GM18858 (cell line): ENCODE results near the gene RAB44.
"Not testable (repeated sequence)": the region's sequence is repeated elsewhere in the genome, so short reads cannot be mapped to it uniquely, and the experiment has no call there.

ENCODE experiments used
- ATAC-seq: cut with Tn5 transposase; IDR thresholded peaks from one replicate; pipeline ENCODE4 v1.9.1; 2021; ENCODE audit not compliant: unreplicated experiment

Gene RAB44

DNA sequence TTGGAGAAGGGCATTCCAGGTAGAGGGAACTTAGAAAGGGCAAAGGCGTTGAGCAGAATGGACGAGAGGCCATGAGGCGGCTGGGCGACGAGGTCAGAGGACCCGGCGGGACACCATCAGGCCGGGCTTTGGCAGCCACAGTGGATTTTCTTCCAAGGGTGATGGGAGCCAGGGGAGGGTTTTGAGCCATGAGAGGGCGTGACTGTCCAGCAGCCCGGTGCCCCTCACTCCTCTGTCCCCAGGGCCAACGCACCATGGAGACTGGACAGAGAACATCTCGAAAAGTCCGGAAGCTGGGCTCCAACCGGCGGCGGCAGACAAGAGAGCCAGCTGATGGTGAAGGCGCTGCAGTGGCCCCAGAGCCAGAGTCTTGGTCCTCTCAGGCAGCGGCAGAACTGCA is 6.4 kb downstream of the RAB44 start:
- no peak for ATAC-seq

DNA sequence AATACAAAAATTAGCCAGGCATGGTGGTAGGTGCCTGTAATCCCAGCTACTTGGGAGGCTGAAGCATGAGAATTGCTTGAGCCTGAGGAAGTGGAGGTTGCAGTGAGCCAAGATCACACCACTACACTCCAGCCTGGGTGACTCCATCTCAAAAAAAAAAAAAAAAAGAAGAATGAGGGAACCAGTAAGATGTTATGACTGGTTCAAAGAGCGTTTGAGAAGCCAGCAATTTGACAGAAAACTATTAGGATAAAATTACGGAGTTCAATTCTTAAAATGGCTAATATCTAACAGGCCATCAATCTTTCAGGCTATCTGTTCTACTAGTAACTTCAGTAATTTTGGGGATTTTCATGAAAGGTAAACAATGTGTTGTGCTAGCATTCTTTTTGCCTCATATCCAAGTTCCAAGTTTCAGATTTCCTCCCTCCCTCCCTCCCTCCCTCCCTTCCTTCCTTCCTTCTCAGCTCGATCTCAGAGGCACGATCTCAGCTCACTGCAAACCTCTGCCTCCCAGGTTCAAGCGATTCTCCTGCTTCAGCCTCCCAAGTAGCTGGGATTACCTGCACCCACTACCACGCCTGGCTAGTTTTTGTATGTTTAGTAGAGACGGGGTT is 7.4 kb downstream of the RAB44 start:
- not testable (repeated sequence) for ATAC-seq

GRCh38 chr6:36706339-36706738 is 8.7 kb downstream of the RAB44 start:
- ATAC-seq: no peak

GRCh38 chr6:36712816-36713215 is 15.2 kb downstream of the RAB44 start:
- ATAC-seq: no peak

DNA sequence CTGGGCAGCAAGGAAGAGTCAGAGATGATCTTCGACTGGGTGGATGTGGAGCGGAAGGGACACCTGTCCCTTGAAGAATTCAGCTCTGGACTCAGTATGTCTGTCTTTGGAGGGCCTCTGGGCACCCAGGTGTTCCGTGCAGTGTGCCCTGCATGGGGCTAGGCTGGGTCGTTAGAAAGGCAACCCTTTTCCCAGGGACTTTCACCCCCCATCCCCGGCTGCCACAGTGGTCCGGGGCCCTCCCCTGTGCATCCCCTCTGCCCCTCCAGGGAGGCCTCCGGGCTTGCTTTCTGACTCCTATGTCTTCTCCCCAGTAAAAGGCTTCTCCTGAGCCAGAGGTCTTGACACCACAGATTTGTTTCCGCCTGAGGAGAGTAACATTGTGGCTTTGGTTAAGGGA is 16.2 kb downstream of the RAB44 start:
- ATAC-seq: no peak

- no peak for ATAC-seq
Measured at GRCh38 chr6:36714511-36714910, 16.9 kb downstream of the RAB44 start.

- ATAC-seq: no peak
Measured at GRCh38 chr6:36715469-36715868, 17.8 kb downstream of the RAB44 start.

- no peak for ATAC-seq
Measured at GRCh38 chr6:36716476-36717093, 19.0 kb downstream of the RAB44 start.

DNA sequence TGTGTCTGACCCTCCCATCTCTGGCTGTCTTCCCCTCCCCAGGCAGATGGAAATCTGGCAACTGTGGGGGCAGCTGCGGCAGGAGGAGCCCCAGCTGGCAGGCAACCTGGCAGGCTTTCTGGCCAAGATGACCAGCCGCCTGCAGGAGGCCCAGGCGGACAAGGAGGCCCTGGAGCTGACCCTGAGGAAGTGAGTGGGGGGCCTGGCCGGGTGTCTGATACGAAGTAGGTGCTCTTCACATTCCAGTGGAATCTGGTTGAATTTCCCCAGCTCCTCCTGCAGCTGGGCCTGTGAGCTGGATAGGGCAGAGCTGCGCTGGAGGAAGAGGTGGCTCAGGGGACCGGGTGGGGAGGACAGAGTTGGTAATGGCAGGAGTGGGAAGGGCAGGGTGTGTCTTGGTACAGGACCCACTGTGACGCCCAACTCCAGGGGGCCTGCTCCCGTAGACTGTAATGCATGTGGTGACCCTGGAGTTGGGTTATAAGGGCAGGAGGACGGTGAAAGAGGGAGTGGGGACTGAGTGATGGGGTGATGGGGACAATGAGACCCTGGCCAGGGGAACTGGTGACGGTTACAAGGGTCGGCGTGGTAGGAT is 19.7 kb downstream of the RAB44 start:
- ATAC-seq: no peak

- no peak for ATAC-seq
Measured at GRCh38 chr6:36717871-36718540, 20.4 kb downstream of the RAB44 start.

DNA sequence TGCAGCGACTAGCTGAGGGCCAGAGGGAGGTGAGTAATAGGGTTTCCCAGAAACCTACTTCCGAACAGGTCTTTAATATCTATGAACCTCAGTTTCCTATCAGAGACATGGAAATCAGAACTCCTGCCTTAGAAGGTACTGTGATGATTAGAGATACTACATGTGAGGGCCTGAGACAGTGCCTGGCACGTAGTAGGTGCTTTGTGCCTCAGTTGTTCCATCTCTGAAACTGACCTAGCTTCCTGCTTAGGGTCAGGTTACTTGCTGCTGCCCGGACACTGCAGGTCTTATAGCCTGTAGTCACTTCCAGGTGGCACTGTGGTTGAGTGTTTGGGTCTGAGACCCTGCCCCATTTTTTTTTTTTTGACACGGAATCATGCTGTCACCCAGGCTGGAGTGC is 20.9 kb downstream of the RAB44 start:
- no peak for ATAC-seq

DNA sequence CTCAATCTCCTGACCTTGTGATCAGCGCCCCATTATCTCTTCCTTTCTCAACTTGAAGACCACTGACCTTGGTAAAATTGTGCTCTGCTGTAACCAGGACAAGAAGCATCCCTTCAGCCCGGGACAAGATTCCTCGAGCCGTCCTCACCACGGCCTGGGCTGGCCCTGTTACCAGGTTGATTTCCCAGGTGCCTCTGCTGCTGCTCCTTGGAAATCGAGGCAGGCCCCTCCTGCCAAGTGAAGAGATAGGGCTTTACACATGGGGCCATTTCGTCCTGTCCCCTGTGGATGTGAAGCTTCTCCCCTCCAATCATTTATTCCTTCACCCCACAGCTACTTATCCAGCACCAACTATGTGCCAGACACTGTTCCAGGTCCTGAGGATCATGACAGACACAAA is 21.5 kb downstream of the RAB44 start:
- ATAC-seq: no peak

GRCh38 chr6:36720251-36721141 is 22.9 kb downstream of the RAB44 start:
- no peak for ATAC-seq

- ATAC-seq: no peak
Measured at GRCh38 chr6:36721369-36722140, 23.9 kb downstream of the RAB44 start.

- no peak for ATAC-seq
Measured at GRCh38 chr6:36722365-36722764, 24.7 kb downstream of the RAB44 start.

DNA sequence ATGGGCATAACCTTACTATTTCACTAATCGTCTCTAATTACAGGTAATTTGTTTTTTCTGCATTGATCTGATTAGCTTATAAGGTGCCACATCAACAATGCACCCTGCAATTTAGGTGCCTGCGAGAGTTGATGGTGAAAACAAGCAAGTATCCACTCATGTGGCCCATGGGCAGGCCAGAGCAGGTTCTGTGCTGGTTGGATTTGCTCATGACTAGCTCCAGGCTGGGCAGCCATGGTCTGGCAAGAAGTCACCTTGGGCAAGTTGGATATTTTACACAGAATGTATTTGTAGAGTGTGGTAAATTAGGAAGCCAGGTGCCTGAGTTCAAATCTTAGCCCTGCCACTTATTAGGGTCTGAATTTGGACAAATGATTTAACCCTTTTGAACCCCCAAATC is 25.3 kb downstream of the RAB44 start:
- no peak for ATAC-seq

- not testable (repeated sequence) for ATAC-seq
Measured at GRCh38 chr6:36723992-36724391, 26.4 kb downstream of the RAB44 start.

DNA sequence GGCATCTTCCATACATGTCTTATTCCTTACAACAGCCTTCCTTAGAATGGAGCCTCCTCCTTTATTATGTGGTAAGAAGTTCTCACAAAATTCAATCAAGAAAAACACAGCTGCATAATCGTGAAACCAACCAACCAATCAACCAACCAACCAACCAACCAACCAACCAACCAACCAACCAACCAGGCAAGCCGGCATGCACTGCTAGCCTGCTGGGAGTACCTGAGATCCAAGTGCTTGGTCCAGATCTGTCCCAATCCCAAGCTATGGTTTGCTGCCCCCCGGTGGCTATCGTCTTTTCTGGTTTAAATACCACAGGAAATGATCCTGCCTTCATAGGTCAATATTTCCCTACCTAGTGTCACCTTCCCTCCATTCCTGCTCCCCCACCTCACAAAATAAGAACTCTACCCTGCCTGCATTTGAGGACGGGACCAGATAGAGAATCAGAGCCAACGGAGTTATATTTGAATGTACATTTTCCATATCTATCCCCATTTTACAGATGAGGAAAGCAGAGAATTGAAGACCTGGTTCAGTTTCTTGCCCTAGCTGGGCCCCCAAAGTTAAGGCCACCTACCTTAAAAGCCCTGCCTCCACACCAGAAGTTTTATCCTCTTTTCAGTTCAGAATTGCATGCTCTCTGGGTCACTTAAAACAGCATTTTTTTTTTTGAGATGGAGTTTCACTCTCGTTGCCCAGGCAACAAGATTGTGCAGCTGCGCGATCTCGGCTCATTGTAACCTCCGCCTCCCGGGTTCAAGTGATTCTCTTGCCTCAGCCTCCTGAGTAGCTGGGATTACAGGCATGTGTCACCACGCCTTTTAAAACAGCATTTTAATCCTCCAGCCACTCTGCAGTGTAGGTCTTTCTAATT is 27.1 kb downstream of the RAB44 start:
- no peak for ATAC-seq

- ATAC-seq: no peak
Measured at GRCh38 chr6:36725581-36725980, 28.0 kb downstream of the RAB44 start.
